Fibroblast of lung (primary cell): Measurements from ENCODE around the gene PDXK.

ENCODE experiments used
- EZH2 ChIP-seq: IDR thresholded peaks from 2 replicates; pipeline ENCODE4 v1.5.1; 2012; ENCODE audit warnings: low read length, control low read depth, mild to moderate bottlenecking; ENCODE audit errors: missing control alignments
- TF ChIP-seq, protein P1 (sequence below), 2 donors: IDR thresholded peaks in 1 of 2; conservative IDR thresholded peaks in 1 of 2; 1 replicate in 1 of 2; 2 replicates in 1 of 2; pipeline ENCODE4 v1.5.1; 2011 to 2012; ENCODE audit warnings: low read length in 2 of 2, control low read depth in 1 of 2, inconsistent platforms in 1 of 2, low read depth in 1 of 2, mild to moderate bottlenecking in 1 of 2

DNA sequence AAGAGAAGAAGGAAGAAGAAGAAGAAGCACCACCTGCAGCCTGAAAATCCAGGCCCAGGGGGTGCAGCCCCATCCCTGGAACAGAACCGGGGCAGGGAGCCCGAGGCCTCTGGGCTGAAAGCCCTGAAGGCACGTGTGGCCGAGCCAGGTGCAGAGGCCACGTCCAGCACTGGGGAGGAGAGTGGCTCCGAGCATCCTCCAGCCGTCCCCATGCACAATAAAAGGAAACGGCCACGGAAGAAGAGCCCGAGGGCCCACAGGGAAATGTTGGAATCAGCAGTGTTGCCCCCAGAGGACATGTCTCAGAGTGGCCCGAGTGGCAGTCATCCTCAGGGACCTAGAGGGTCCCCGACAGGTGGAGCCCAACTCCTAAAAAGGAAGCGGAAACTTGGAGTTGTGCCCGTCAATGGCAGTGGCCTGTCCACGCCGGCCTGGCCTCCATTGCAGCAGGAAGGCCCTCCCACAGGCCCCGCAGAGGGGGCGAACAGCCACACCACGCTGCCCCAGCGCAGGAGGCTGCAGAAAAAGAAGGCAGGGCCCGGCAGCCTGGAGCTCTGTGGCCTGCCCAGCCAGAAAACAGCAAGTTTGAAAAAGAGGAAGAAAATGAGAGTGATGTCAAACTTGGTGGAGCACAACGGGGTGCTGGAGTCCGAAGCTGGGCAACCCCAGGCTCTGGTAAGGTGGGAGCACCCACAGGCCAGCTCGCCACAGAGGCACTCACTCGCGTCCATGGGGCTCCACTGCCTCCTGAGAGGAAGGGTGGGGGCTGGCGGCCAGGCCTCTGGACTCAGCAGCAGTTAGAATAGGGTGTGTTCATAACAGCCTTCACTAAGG lies 31.1 kb upstream of the PDXK start:
- TF ChIP-seq, protein P1, sequence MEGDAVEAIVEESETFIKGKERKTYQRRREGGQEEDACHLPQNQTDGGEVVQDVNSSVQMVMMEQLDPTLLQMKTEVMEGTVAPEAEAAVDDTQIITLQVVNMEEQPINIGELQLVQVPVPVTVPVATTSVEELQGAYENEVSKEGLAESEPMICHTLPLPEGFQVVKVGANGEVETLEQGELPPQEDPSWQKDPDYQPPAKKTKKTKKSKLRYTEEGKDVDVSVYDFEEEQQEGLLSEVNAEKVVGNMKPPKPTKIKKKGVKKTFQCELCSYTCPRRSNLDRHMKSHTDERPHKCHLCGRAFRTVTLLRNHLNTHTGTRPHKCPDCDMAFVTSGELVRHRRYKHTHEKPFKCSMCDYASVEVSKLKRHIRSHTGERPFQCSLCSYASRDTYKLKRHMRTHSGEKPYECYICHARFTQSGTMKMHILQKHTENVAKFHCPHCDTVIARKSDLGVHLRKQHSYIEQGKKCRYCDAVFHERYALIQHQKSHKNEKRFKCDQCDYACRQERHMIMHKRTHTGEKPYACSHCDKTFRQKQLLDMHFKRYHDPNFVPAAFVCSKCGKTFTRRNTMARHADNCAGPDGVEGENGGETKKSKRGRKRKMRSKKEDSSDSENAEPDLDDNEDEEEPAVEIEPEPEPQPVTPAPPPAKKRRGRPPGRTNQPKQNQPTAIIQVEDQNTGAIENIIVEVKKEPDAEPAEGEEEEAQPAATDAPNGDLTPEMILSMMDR (conservative IDR thresholded peaks at IDR 0.05 in 1 of 2, IDR thresholded peaks at IDR 0.05 in 1 of 2; ENCODE audit: low read depth in 1 of 2, low read length in 2 of 2), result no peak
- no peak for TF ChIP-seq EZH2
